Measurements from ENCODE around the gene TBC1D22A. TPM values are rescaled to one million over a fixed set of nuclear protein-coding genes. Genes with fewer than 3 reads are reported as not detected.

The TBC1D22A gene
- total RNA-seq, 4 donors from 2014 or later = 31.2 to 111 (median 41.8) TPM

DNA sequence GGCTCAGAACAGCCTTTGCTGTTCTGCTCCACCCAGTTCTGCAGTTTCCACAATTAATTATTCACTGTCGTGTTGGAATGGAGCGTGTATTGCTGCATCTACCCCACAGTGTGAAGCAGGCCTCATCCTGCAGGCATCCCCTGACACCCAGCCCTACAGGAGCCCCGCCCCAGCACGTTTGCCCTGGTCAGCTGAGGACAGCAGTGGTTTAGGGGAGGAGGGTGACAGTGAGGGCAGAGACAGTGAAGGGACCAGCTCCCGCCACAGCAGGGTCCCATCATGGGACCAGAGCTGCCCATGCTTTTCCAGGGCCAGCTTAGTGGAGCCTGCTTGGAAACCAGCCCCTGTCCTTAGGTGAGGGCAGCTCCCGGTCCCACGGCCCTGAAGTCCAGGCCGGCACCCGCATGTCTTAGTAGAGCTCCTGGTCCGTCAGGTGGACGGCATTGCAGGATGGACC, 273.0 kb downstream of the TBC1D22A start:
- Histone ChIP-seq H3K27ac (no peak overlapping the region), H3K4me1 (peaks cover 0 to 33% (median 25%) of the 10 kb centered on the region in 4 donors), H3K27me3 (no peaks in the 10 kb centered on the region), H3K4me3 (no peak overlapping the region), H3K36me3 (no peaks in the 10 kb centered on the region), H3K9me3 (no peaks in the 10 kb centered on the region)
- intact Hi-C loops (cut with DNase I; ENCODE audit: low total_unique reads) (no loop called here), in situ Hi-C loops (cut with MboI; ENCODE audit: low pct_ligation_motif_present in 1 of 4, low pct_unique_long_range_greater_than_20kb in 1 of 4, low sequenced_read_pairs in 3 of 4) (no loop called here)
- no peak for DNase-seq
- 89% methylated on average over 11 of the region's 11 CpGs; no CpG with 5 or more reads in 1 of the 2 donors for WGBS, 2 donors (ENCODE audit: low coverage in 1 of 2)
- TF ChIP-seq POLR2A (IDR thresholded peaks at IDR 0.05) (no peak), POLR2AphosphoS5 (IDR thresholded peaks at IDR 0.05) (no peak), EP300 (IDR thresholded peaks at IDR 0.05; ENCODE audit: low read depth) (no peak)
- TF ChIP-seq, protein P1, sequence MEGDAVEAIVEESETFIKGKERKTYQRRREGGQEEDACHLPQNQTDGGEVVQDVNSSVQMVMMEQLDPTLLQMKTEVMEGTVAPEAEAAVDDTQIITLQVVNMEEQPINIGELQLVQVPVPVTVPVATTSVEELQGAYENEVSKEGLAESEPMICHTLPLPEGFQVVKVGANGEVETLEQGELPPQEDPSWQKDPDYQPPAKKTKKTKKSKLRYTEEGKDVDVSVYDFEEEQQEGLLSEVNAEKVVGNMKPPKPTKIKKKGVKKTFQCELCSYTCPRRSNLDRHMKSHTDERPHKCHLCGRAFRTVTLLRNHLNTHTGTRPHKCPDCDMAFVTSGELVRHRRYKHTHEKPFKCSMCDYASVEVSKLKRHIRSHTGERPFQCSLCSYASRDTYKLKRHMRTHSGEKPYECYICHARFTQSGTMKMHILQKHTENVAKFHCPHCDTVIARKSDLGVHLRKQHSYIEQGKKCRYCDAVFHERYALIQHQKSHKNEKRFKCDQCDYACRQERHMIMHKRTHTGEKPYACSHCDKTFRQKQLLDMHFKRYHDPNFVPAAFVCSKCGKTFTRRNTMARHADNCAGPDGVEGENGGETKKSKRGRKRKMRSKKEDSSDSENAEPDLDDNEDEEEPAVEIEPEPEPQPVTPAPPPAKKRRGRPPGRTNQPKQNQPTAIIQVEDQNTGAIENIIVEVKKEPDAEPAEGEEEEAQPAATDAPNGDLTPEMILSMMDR (IDR thresholded peaks at IDR 0.05) = no peak

DNA sequence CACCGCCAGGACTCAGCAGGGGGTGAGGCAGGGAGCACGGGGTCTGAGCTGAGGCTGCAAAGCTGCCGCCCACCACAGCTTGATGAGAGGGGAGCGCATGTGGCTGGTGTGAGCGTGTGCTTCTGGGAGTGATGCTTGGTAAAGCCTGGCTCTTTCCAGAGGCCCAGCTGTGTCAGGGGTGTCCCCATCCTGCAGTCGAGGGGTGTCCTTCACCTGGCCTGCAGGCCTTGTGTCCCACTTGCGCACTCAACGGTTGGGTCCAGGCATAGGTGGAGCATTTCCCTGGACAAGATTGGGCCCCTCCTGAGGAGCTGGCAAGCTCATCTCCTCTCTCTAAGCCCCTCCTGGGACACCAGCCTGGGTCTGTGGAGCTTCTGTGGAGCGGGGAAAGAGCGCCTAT, 273.9 kb downstream of the TBC1D22A start:
- WGBS, 2 donors (ENCODE audit: low coverage in 1 of 2) = 96% methylated on average over 10 of the region's 10 CpGs; no CpG with 5 or more reads in 1 of the 2 donors
- H3K36me3 ChIP-seq = no peaks in the 10 kb centered on the region
- no peaks in the 10 kb centered on the region for H3K9me3 ChIP-seq
- in situ Hi-C loops (cut with MboI; ENCODE audit: low pct_ligation_motif_present in 1 of 4, low pct_unique_long_range_greater_than_20kb in 1 of 4, low sequenced_read_pairs in 3 of 4) (no loop called here), intact Hi-C loops (cut with DNase I; ENCODE audit: low total_unique reads) (no loop called here)
- H3K27ac ChIP-seq = no peak overlapping the region
- no peak overlapping the region for H3K4me3 ChIP-seq
- no peak for DNase-seq
- H3K27me3 ChIP-seq = no peaks in the 10 kb centered on the region
- TF ChIP-seq, protein P1 (IDR thresholded peaks at IDR 0.05) = no peak
- no peak for TF ChIP-seq POLR2AphosphoS5 (IDR thresholded peaks at IDR 0.05)
- TF ChIP-seq EP300 (IDR thresholded peaks at IDR 0.05; ENCODE audit: low read depth) = no peak
- peaks cover 0 to 24% (median 17%) of the 10 kb centered on the region in 4 donors for H3K4me1 ChIP-seq

DNA sequence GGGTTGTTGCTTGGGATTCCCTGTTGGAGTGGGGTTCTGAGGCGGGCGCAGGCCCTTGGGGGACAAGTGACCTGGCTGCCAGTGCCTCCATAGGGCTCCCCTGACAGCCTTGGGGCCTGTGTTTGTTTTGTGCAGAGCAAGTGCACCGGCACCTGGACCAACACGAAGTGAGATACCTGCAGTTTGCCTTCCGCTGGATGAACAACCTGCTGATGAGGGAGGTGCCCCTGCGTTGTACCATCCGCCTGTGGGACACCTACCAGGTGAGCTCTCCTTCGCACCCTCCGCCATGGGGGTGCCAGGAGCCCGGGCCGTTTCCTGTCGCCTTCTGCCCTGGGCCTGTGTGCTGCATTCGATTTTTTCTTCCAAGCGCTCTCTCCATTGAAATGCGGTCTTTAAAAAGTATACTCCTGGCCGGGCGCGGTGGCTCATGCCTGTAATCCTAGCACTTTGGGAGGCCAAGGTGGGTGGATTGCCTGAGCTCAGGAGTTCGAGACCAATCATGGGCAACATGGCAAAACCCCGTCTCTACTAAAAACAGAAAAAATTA, 274.6 kb downstream of the TBC1D22A start:
- no peak overlapping the region for H3K27ac ChIP-seq
- H3K4me3 ChIP-seq = no peak overlapping the region
- no peaks in the 10 kb centered on the region for H3K9me3 ChIP-seq
- DNase-seq = no peak
- no peaks in the 10 kb centered on the region for H3K36me3 ChIP-seq
- 95 to 99% methylated on average over 6 to 20 of the region's 20 CpGs for WGBS, 2 donors (ENCODE audit: low coverage in 1 of 2)
- no peaks in the 10 kb centered on the region for H3K27me3 ChIP-seq
- peaks cover 0 to 18% (median 12%) of the 10 kb centered on the region in 4 donors for H3K4me1 ChIP-seq
- intact Hi-C loops (cut with DNase I; ENCODE audit: low total_unique reads) (no loop called here), in situ Hi-C loops (cut with MboI; ENCODE audit: low pct_ligation_motif_present in 1 of 4, low pct_unique_long_range_greater_than_20kb in 1 of 4, low sequenced_read_pairs in 3 of 4) (no loop called here)
- TF ChIP-seq EP300 (IDR thresholded peaks at IDR 0.05; ENCODE audit: low read depth) (no peak), POLR2A (IDR thresholded peaks at IDR 0.05) (no peak), POLR2AphosphoS5 (IDR thresholded peaks at IDR 0.05) (no peak)
- TF ChIP-seq, protein P1 (IDR thresholded peaks at IDR 0.05) = no peak

DNA sequence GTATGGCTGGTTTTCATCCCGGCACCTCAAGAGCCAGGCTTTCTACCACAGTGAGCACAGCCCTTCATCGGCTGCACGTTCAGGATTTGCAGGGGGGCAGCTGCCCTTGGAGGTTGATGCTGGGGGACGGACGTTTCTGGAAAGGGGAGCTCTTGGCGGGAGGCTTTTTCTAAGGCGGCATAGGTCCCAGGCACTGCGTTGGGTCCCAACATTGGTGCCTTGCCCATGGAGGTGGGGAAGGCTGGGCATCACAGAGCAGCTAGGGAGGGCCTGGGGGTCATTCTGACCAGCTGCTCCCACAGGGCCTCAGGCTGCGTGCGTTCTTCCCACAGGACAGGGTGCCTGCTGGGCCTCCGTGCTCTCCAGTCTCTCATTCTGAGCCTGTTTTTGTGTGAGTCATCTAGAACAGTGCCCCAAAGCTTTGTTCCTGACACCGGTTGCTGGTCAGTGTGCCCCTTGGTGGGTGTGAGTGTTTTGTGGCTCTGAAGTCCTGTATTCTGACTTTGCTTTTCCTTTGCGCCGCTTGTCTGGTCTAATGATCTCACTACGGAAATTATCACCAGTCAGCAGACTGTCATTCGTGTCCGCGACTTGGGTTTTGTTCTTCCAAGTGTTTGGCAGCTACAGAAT, 275.9 kb downstream of the TBC1D22A start:
- Histone ChIP-seq H3K4me1 (peaks cover 0 to 7% (median 3%) of the 10 kb centered on the region in 4 donors), H3K9me3 (no peaks in the 10 kb centered on the region), H3K27me3 (no peaks in the 10 kb centered on the region), H3K4me3 (no peak overlapping the region), H3K27ac (no peak overlapping the region), H3K36me3 (no peaks in the 10 kb centered on the region)
- in situ Hi-C loops (cut with MboI; ENCODE audit: low pct_ligation_motif_present in 1 of 4, low pct_unique_long_range_greater_than_20kb in 1 of 4, low sequenced_read_pairs in 3 of 4) = no loop called here
- no peak for DNase-seq
- intact Hi-C loops (cut with DNase I; ENCODE audit: low total_unique reads) = no loop called here
- TF ChIP-seq POLR2AphosphoS5 (IDR thresholded peaks at IDR 0.05) (no peak), POLR2A (IDR thresholded peaks at IDR 0.05) (no peak), EP300 (IDR thresholded peaks at IDR 0.05; ENCODE audit: low read depth) (no peak)
- TF ChIP-seq, protein P1 (IDR thresholded peaks at IDR 0.05) = no peak
- WGBS, 2 donors (ENCODE audit: low coverage in 1 of 2) = 95 to 97% methylated on average over 7 to 18 of the region's 18 CpGs

All from transverse colon (tissue), 4 donors.